Measurements from ENCODE around the gene AMHR2. TPM values are rescaled to one million over a fixed set of nuclear protein-coding genes. Genes with fewer than 3 reads are reported as not detected.
"Not testable (repeated sequence)": the region's sequence is repeated elsewhere in the genome, so short reads cannot be mapped to it uniquely, and the experiment has no call there.

AMHR2 gene
- 0.82 and 0.89 TPM in 2 replicates for polyA plus RNA-seq (2013)

- Histone ChIP-seq H3K4me2 (ENCODE audit: low read length) (no peak within 1 kb of the TSS), H2AK5ac (ENCODE audit: low read length) (no peak within 1 kb of the TSS), H3K18ac (ENCODE audit: low read length) (no peak within 1 kb of the TSS), H4K91ac (ENCODE audit: low read depth, low read length) (peak within 1 kb of the TSS; percentile 12), H3K27ac (ENCODE audit: low read depth, low read length) (no peak within 1 kb of the TSS), H3K27me3 (ENCODE audit: insufficient read depth, low read length) (no peaks in the 10 kb centered on the region), H3K14ac (ENCODE audit: low read length) (no peak within 1 kb of the TSS), H2BK120ac (ENCODE audit: insufficient read depth, low read length, poor library complexity) (no peak within 1 kb of the TSS), H3K36me3 (ENCODE audit: control insufficient read depth in 1 of 2, insufficient read depth in 2 of 2, low read length in 2 of 2) (no peaks in the 10 kb centered on the region), H3K23ac (ENCODE audit: low read length) (no peak within 1 kb of the TSS), H4K8ac (ENCODE audit: low read depth, low read length) (no peak within 1 kb of the TSS), H3K9me3 (ENCODE audit: insufficient read depth, low read depth, low read length) (no peaks in the 10 kb centered on the region), H4K12ac (ENCODE audit: low read depth, low read length) (no peak within 1 kb of the TSS), H3K9ac (ENCODE audit: low read length) (no peak within 1 kb of the TSS), H2BK12ac (ENCODE audit: low read length) (no peak within 1 kb of the TSS), H3K79me2 (ENCODE audit: control insufficient read depth, insufficient read depth, low read length, poor library complexity) (no peaks in the 10 kb centered on the region), H3K4ac (ENCODE audit: low read depth, low read length) (no peak within 1 kb of the TSS), H2BK5ac (ENCODE audit: low read depth, low read length, poor library complexity) (no peak within 1 kb of the TSS), H3K4me3 (ENCODE audit: low read depth, low read length) (no peak within 1 kb of the TSS), H3K79me1 (ENCODE audit: low read length) (peaks cover 3% of the 10 kb centered on the region), H3K4me1 (ENCODE audit: control insufficient read depth in 1 of 2, insufficient read depth in 2 of 2, low read length in 2 of 2) (peaks cover 0 to 9% of the 10 kb centered on the region in 2 experiments), H2AFZ (ENCODE audit: insufficient read depth, low read length, poor library complexity) (no peak within 1 kb of the TSS)
- DNase-seq = no peak
- WGBS (ENCODE audit: extremely low coverage, insufficient coverage, insufficient read length) = no CpG with 5 or more reads among the region's 1 CpG
These were observed at the start of gene AMHR2 for GRCh38 chr12:53423597-53423996. AMHR2 (plus strand) TSS chr12:53423855; CDS start chr12:53423935, 80 bp downstream.

GRCh38 chr12:53374277-53374676 lies 49.4 kb upstream of the AMHR2 start:
- H3K9ac ChIP-seq (ENCODE audit: low read length); H3K79me2 ChIP-seq (ENCODE audit: control insufficient read depth, insufficient read depth, low read length, poor library complexity); H2AFZ ChIP-seq (ENCODE audit: insufficient read depth, low read length, poor library complexity); H4K12ac ChIP-seq (ENCODE audit: low read depth, low read length); H3K36me3 ChIP-seq (ENCODE audit: control insufficient read depth in 1 of 2, insufficient read depth in 2 of 2, low read length in 2 of 2); H2BK12ac ChIP-seq (ENCODE audit: low read length); H3K27me3 ChIP-seq (ENCODE audit: insufficient read depth, low read length); H2AK5ac ChIP-seq (ENCODE audit: low read length); H3K4me2 ChIP-seq (ENCODE audit: low read length); H3K9me3 ChIP-seq (ENCODE audit: insufficient read depth, low read depth, low read length); H3K23ac ChIP-seq (ENCODE audit: low read length); H3K27ac ChIP-seq (ENCODE audit: low read depth, low read length); H2BK120ac ChIP-seq (ENCODE audit: insufficient read depth, low read length, poor library complexity); DNase-seq; H3K18ac ChIP-seq (ENCODE audit: low read length); H4K8ac ChIP-seq (ENCODE audit: low read depth, low read length); H2BK5ac ChIP-seq (ENCODE audit: low read depth, low read length, poor library complexity); H3K4me3 ChIP-seq (ENCODE audit: low read depth, low read length); H3K14ac ChIP-seq (ENCODE audit: low read length); H3K4ac ChIP-seq (ENCODE audit: low read depth, low read length): not testable (repeated sequence)
- Histone ChIP-seq H4K91ac (ENCODE audit: low read depth, low read length) (peak overlapping the region; percentile 21), H3K79me1 (ENCODE audit: low read length) (peaks cover 24% of the 10 kb centered on the region), H3K4me1 (ENCODE audit: control insufficient read depth in 1 of 2, insufficient read depth in 2 of 2, low read length in 2 of 2) (peaks cover 10 to 12% of the 10 kb centered on the region in 2 experiments)
- no CpG with 5 or more reads among the region's 14 CpGs for whole genome bisulfite sequencing (ENCODE audit: extremely low coverage, insufficient coverage, insufficient read length)

GRCh38 chr12:53376747-53377146 lies 46.9 kb upstream of the AMHR2 start:
- Histone ChIP-seq H4K8ac (ENCODE audit: low read depth, low read length) (no peak overlapping the region), H2AK5ac (ENCODE audit: low read length) (no peak overlapping the region), H3K9ac (ENCODE audit: low read length) (no peak overlapping the region), H3K79me1 (ENCODE audit: low read length) (peaks cover 14% of the 10 kb centered on the region), H3K4ac (ENCODE audit: low read depth, low read length) (no peak overlapping the region), H3K9me3 (ENCODE audit: insufficient read depth, low read depth, low read length) (no peaks in the 10 kb centered on the region), H2BK5ac (ENCODE audit: low read depth, low read length, poor library complexity) (no peak overlapping the region), H3K27ac (ENCODE audit: low read depth, low read length) (no peak overlapping the region), H2BK12ac (ENCODE audit: low read length) (no peak overlapping the region), H3K4me2 (ENCODE audit: low read length) (no peak overlapping the region), H3K23ac (ENCODE audit: low read length) (no peak overlapping the region), H3K14ac (ENCODE audit: low read length) (no peak overlapping the region), H2AFZ (ENCODE audit: insufficient read depth, low read length, poor library complexity) (no peak overlapping the region), H4K12ac (ENCODE audit: low read depth, low read length) (no peak overlapping the region), H3K27me3 (ENCODE audit: insufficient read depth, low read length) (no peaks in the 10 kb centered on the region), H3K4me1 (ENCODE audit: control insufficient read depth in 1 of 2, insufficient read depth in 2 of 2, low read length in 2 of 2) (peaks cover 3 to 7% of the 10 kb centered on the region in 2 experiments), H3K79me2 (ENCODE audit: control insufficient read depth, insufficient read depth, low read length, poor library complexity) (peaks cover 6% of the 10 kb centered on the region), H3K18ac (ENCODE audit: low read length) (no peak overlapping the region), H3K36me3 (ENCODE audit: control insufficient read depth in 1 of 2, insufficient read depth in 2 of 2, low read length in 2 of 2) (no peaks in the 10 kb centered on the region), H4K91ac (ENCODE audit: low read depth, low read length) (no peak overlapping the region), H2BK120ac (ENCODE audit: insufficient read depth, low read length, poor library complexity) (no peak overlapping the region), H3K4me3 (ENCODE audit: low read depth, low read length) (no peak overlapping the region)
- DNase-seq = no peak
- no CpG with 5 or more reads among the region's 2 CpGs for WGBS (ENCODE audit: extremely low coverage, insufficient coverage, insufficient read length)

GRCh38 chr12:53378222-53378621 lies 45.4 kb upstream of the AMHR2 start:
- H3K4me3 ChIP-seq (ENCODE audit: low read depth, low read length) = no peak overlapping the region
- no peak overlapping the region for H3K9ac ChIP-seq (ENCODE audit: low read length)

More at GRCh38 chr12:53378222-53378621, 45.4 kb upstream of the AMHR2 start:
- no peak overlapping the region for H3K14ac ChIP-seq (ENCODE audit: low read length)
- no CpG with 5 or more reads among the region's 12 CpGs for WGBS (ENCODE audit: extremely low coverage, insufficient coverage, insufficient read length)
- peak overlapping the region; percentile 13 for H4K8ac ChIP-seq (ENCODE audit: low read depth, low read length)
- no peak overlapping the region for H3K23ac ChIP-seq (ENCODE audit: low read length)
- peaks cover 11% of the 10 kb centered on the region for H3K79me1 ChIP-seq (ENCODE audit: low read length)
- H4K91ac ChIP-seq (ENCODE audit: low read depth, low read length) = no peak overlapping the region
- no peak overlapping the region for H3K4me2 ChIP-seq (ENCODE audit: low read length)
- H2BK5ac ChIP-seq (ENCODE audit: low read depth, low read length, poor library complexity) = no peak overlapping the region
- H3K79me2 ChIP-seq (ENCODE audit: control insufficient read depth, insufficient read depth, low read length, poor library complexity) = peaks cover 12% of the 10 kb centered on the region
- H3K27ac ChIP-seq (ENCODE audit: low read depth, low read length) = no peak overlapping the region
- H2AFZ ChIP-seq (ENCODE audit: insufficient read depth, low read length, poor library complexity) = no peak overlapping the region
- peaks cover 10 to 17% of the 10 kb centered on the region in 2 experiments for H3K4me1 ChIP-seq (ENCODE audit: control insufficient read depth in 1 of 2, insufficient read depth in 2 of 2, low read length in 2 of 2)
- H2BK12ac ChIP-seq (ENCODE audit: low read length) = no peak overlapping the region
- H4K12ac ChIP-seq (ENCODE audit: low read depth, low read length) = no peak overlapping the region
- DNase-seq = no peak
- H3K18ac ChIP-seq (ENCODE audit: low read length) = no peak overlapping the region
- no peak overlapping the region for H3K4ac ChIP-seq (ENCODE audit: low read depth, low read length)
- H2BK120ac ChIP-seq (ENCODE audit: insufficient read depth, low read length, poor library complexity) = no peak overlapping the region
- no peaks in the 10 kb centered on the region for H3K27me3 ChIP-seq (ENCODE audit: insufficient read depth, low read length)
- H2AK5ac ChIP-seq (ENCODE audit: low read length) = peak overlapping the region; percentile 59
- H3K9me3 ChIP-seq (ENCODE audit: insufficient read depth, low read depth, low read length) = peaks cover 2% of the 10 kb centered on the region
- H3K36me3 ChIP-seq (ENCODE audit: control insufficient read depth in 1 of 2, insufficient read depth in 2 of 2, low read length in 2 of 2) = peaks cover 14% of the 10 kb centered on the region in 2 experiments

Data from trophoblast cell (in vitro differentiated cells and primary cell).